ENCODE data around the gene CCL4.

DNA sequence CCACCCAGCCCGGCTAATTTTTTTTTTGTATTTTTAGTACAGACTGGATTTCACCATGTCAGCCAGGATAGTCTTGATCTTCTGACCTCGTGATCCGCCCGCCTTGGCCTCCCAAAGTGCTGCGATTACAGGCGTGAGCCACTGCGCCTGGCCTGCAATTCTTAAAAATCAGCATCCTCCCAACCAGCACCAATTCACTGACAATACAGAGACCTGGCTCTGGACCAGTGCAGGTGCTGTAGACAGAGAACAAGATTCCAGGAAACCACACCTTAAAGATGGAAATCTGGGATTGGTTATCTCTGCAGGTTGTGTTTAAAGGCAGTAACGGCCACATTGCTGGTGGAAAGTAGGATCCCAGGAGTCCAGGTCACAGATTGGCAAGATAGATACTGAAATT, 39.2 kb downstream of the CCL4 start:
- TF ChIP-seq, protein P1, sequence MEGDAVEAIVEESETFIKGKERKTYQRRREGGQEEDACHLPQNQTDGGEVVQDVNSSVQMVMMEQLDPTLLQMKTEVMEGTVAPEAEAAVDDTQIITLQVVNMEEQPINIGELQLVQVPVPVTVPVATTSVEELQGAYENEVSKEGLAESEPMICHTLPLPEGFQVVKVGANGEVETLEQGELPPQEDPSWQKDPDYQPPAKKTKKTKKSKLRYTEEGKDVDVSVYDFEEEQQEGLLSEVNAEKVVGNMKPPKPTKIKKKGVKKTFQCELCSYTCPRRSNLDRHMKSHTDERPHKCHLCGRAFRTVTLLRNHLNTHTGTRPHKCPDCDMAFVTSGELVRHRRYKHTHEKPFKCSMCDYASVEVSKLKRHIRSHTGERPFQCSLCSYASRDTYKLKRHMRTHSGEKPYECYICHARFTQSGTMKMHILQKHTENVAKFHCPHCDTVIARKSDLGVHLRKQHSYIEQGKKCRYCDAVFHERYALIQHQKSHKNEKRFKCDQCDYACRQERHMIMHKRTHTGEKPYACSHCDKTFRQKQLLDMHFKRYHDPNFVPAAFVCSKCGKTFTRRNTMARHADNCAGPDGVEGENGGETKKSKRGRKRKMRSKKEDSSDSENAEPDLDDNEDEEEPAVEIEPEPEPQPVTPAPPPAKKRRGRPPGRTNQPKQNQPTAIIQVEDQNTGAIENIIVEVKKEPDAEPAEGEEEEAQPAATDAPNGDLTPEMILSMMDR (conservative IDR thresholded peaks at IDR 0.05; ENCODE audit: low read depth in 2 of 2), result no peak
- no peak for TF ChIP-seq EZH2phosphoT487 (IDR thresholded peaks at IDR 0.05; ENCODE audit: unreplicated experiment)
- TF ChIP-seq POLR2AphosphoS5 (IDR thresholded peaks at IDR 0.05; ENCODE audit: low read depth), result no peak
- no peak for TF ChIP-seq REST (IDR thresholded peaks at IDR 0.05; ENCODE audit: unreplicated experiment)
- TF ChIP-seq CREB1 (CRISPR knock-in tag; IDR thresholded peaks at IDR 0.05; ENCODE audit: low read depth), result no peak
- no peak for TF ChIP-seq ZNF331 (CRISPR knock-in tag; IDR thresholded peaks at IDR 0.05; ENCODE audit: low read depth)
- no peak for TF ChIP-seq EZH2 (IDR thresholded peaks at IDR 0.05; ENCODE audit: low read depth, unreplicated experiment)
